Measurements from ENCODE around the gene CDH23.

GRCh38 chr10:71513936-71514335 is 117.2 kb downstream of the CDH23 start:
- TF ChIP-seq, protein P1, sequence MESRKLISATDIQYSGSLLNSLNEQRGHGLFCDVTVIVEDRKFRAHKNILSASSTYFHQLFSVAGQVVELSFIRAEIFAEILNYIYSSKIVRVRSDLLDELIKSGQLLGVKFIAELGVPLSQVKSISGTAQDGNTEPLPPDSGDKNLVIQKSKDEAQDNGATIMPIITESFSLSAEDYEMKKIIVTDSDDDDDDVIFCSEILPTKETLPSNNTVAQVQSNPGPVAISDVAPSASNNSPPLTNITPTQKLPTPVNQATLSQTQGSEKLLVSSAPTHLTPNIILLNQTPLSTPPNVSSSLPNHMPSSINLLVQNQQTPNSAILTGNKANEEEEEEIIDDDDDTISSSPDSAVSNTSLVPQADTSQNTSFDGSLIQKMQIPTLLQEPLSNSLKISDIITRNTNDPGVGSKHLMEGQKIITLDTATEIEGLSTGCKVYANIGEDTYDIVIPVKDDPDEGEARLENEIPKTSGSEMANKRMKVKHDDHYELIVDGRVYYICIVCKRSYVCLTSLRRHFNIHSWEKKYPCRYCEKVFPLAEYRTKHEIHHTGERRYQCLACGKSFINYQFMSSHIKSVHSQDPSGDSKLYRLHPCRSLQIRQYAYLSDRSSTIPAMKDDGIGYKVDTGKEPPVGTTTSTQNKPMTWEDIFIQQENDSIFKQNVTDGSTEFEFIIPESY (IDR thresholded peaks at IDR 0.05): no peak
- TF ChIP-seq CBFB (IDR thresholded peaks at IDR 0.05; ENCODE audit: low read depth): no peak
- TF ChIP-seq NFIC (IDR thresholded peaks at IDR 0.05; ENCODE audit: low read depth, low read length): no peak
- TF ChIP-seq, protein P2, sequence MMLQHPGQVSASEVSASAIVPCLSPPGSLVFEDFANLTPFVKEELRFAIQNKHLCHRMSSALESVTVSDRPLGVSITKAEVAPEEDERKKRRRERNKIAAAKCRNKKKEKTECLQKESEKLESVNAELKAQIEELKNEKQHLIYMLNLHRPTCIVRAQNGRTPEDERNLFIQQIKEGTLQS (IDR thresholded peaks at IDR 0.05; ENCODE audit: borderline replicate concordance, extremely low read depth, low read depth, low read length): no peak
- TF ChIP-seq, protein P3, sequence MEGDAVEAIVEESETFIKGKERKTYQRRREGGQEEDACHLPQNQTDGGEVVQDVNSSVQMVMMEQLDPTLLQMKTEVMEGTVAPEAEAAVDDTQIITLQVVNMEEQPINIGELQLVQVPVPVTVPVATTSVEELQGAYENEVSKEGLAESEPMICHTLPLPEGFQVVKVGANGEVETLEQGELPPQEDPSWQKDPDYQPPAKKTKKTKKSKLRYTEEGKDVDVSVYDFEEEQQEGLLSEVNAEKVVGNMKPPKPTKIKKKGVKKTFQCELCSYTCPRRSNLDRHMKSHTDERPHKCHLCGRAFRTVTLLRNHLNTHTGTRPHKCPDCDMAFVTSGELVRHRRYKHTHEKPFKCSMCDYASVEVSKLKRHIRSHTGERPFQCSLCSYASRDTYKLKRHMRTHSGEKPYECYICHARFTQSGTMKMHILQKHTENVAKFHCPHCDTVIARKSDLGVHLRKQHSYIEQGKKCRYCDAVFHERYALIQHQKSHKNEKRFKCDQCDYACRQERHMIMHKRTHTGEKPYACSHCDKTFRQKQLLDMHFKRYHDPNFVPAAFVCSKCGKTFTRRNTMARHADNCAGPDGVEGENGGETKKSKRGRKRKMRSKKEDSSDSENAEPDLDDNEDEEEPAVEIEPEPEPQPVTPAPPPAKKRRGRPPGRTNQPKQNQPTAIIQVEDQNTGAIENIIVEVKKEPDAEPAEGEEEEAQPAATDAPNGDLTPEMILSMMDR (IDR thresholded peaks at IDR 0.05 in 2 of 3, conservative IDR thresholded peaks at IDR 0.05 in 1 of 3; ENCODE audit: control insufficient read depth in 2 of 3, extremely low read depth in 1 of 3, insufficient read depth in 1 of 3, low read depth in 3 of 3, low read length in 3 of 3): no peak
- no peak for TF ChIP-seq SKIL (IDR thresholded peaks at IDR 0.05; ENCODE audit: low read depth, poor library complexity, severe bottlenecking)
- TF ChIP-seq TCF12 (IDR thresholded peaks at IDR 0.05; ENCODE audit: low read depth, low read length): no peak
- TF ChIP-seq MAX (IDR thresholded peaks at IDR 0.05; ENCODE audit: low read depth, low read length): no peak
- TF ChIP-seq, protein P4, sequence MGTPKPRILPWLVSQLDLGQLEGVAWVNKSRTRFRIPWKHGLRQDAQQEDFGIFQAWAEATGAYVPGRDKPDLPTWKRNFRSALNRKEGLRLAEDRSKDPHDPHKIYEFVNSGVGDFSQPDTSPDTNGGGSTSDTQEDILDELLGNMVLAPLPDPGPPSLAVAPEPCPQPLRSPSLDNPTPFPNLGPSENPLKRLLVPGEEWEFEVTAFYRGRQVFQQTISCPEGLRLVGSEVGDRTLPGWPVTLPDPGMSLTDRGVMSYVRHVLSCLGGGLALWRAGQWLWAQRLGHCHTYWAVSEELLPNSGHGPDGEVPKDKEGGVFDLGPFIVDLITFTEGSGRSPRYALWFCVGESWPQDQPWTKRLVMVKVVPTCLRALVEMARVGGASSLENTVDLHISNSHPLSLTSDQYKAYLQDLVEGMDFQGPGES (IDR thresholded peaks at IDR 0.05): no peak
- TF ChIP-seq GABPA (IDR thresholded peaks at IDR 0.05; ENCODE audit: low read depth): no peak
- no peak for TF ChIP-seq NRF1 (conservative IDR thresholded peaks at IDR 0.05; ENCODE audit: low read depth, low read length)
- TF ChIP-seq JUND (IDR thresholded peaks at IDR 0.05; ENCODE audit: low read depth, low read length): no peak
- no peak for TF ChIP-seq SIN3A (IDR thresholded peaks at IDR 0.05; ENCODE audit: low read depth, low read length)

All from GM12878 (cell line).